Activated naive CD4-positive, alpha-beta T cell treated with anti-CD3 and anti-CD28 coated beads for 36 hours (primary cell): ENCODE data around the gene OPCML. TPM values are rescaled to one million over a fixed set of nuclear protein-coding genes. Genes with fewer than 3 reads are reported as not detected.

ENCODE experiments used
- CTCF ChIA-PET: fragments of 350-600 bp; sonication (Branson Sonifier 250); formaldehyde crosslinking; loops from one replicate; lab custom pipeline; 2021; ENCODE audit warnings: antibody characterized with exemption; lab: Charles Lee
- DNase-seq: peaks from one replicate; pipeline ENCODE4 v3.0.0-alpha.2; 2020
- H3K27ac Mint-ChIP-seq: one replicate; pipeline ENCODE4 v1.8.0; 2021; ENCODE audit warnings: mild to moderate bottlenecking, mixed read lengths
- H3K27me3 Mint-ChIP-seq: one replicate; pipeline ENCODE4 v1.8.0; 2021; ENCODE audit warnings: low read depth, mixed read lengths
- H3K36me3 Mint-ChIP-seq: one replicate; pipeline ENCODE4 v1.8.0; 2021; ENCODE audit warnings: low read depth, mixed read lengths
- H3K4me1 Mint-ChIP-seq: one replicate; pipeline ENCODE4 v1.8.0; 2021; ENCODE audit warnings: low read depth, mixed read lengths
- H3K4me3 Mint-ChIP-seq: one replicate; pipeline ENCODE4 v1.8.0; 2021; ENCODE audit warnings: mild to moderate bottlenecking, moderate library complexity, mixed read lengths
- H3K9me3 Mint-ChIP-seq: one replicate; pipeline ENCODE4 v1.8.0; 2021; ENCODE audit warnings: mixed read lengths
- intact Hi-C: fragments of 100-400 bp; cut with micrococcal nuclease; formaldehyde crosslinking; loops from one replicate; pipeline ENCODE4 v1.15.1; 2023
- total RNA-seq, 2 experiments: library from RNA; stranded (reverse); gene quantifications; one replicate each; pipeline ENCODE4 v1.2.3, GENCODE V29; 2021

Gene OPCML
- total RNA-seq, 2 experiments from 2014 or later = not detected

DNA sequence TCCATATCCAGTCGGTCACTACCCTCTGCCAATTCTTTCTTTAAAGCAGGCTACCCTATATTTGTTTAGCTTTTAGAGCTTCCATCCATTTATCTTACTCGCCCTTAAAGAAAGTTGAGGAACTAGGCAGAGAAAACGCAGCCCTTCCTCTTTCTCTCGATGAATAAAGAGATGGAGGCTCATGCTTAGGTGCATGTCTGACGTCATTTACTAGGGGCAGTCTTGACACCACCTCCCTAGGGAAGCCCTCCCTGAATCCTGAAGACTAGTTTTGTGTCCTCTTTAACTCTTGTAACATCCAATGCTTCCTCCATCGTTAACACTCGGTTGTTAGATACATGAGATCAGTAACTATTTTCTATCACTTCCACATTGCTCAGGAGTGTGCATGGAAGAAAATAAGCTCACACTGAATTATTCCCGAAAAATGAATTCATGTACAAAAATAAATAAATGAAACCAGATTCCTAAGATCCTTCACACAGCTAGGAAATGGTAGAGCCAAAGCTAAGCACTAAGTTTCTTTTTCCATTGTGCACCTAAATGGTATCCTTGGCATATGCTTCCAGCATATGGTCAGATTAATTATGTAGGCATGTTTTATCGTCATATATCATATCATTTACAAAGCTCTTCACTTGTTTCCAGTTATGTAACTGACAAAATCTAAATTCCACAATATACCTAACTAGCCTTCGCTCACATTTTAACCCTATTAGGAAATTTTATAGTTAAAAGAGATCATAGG is 291.2 kb downstream of the OPCML start:
- no peaks in the 10 kb centered on the region for H3K27me3 Mint-ChIP-seq
- CTCF ChIA-PET = no interaction called here
- H3K4me3 Mint-ChIP-seq = no peak overlapping the region
- no peaks in the 10 kb centered on the region for H3K4me1 Mint-ChIP-seq
- H3K36me3 Mint-ChIP-seq = no peaks in the 10 kb centered on the region
- no peak for DNase-seq
- H3K27ac Mint-ChIP-seq = no peak overlapping the region
- intact Hi-C loops = no loop called here
- peaks cover 3% of the 10 kb centered on the region for H3K9me3 Mint-ChIP-seq

DNA sequence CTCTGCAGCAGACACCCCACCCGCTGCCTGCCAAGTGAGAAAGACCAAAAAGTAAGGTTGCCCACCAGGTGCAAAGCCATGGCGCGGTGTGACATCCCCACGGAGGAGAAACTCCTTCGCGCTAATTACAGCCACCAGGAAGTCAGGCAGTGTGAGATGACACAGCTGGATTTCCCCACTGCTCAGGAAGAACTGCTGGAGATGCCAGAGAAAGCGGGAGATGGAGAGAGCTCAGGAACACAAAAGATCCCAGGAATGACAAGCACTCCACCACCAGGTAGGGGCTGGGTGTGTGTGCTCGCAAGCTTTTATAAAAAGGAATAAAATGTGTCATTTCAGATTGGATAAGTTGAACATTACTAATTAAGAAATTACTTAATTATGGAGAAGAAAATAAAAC is 292.7 kb downstream of the OPCML start:
- peaks cover 4% of the 10 kb centered on the region for H3K9me3 Mint-ChIP-seq
- H3K36me3 Mint-ChIP-seq = no peaks in the 10 kb centered on the region
- no peak overlapping the region for H3K27ac Mint-ChIP-seq
- intact Hi-C loops = no loop called here
- H3K4me1 Mint-ChIP-seq = no peaks in the 10 kb centered on the region
- H3K4me3 Mint-ChIP-seq = no peak overlapping the region
- CTCF ChIA-PET = no interaction called here
- no peaks in the 10 kb centered on the region for H3K27me3 Mint-ChIP-seq
- no peak for DNase-seq

DNA sequence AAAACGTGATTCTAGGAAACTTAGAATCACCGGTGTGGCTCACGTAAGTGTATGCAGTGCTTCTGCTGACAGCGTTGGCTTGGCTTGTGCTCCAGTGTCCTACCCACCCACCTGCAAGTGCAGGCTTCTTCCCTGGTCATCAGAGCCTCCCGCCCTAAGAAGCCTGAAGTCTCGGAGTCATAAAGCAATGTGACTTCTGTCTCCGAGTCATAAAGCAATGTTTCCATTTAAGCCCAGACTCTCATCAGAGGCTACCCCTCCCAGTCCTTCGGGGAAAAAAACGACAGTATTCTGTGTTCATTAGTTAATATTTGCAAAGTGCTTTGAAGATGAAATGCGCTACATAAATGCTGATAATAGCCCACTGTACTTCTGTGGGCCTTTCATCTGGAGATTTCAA is 293.8 kb downstream of the OPCML start:
- Mint-ChIP-seq H3K4me3 (no peak overlapping the region), H3K4me1 (no peaks in the 10 kb centered on the region), H3K9me3 (peaks cover 7% of the 10 kb centered on the region), H3K27me3 (no peaks in the 10 kb centered on the region), H3K36me3 (no peaks in the 10 kb centered on the region), H3K27ac (no peak overlapping the region)
- CTCF ChIA-PET = no interaction called here
- no peak for DNase-seq
- intact Hi-C loops = no loop called here

DNA sequence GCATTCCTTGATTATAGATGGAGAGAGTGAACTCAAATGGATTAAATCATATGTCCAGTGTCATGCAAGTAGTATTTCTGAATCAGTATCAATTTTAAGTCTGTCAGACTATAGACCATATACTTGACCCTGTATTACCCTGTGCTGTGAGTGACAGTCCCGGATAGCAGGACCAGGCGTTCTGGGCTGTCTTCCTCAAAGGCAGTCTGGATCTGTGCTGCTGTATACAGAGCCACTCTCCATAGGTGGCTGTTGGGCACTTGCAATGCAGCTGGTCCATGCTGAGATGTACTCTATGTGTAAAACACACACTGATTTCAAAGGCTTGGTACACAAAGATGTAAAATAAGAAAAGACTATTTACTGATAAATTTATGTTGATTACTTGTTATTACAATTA is 294.3 kb downstream of the OPCML start:
- CTCF ChIA-PET = interaction anchor here (0.6 kb wide), 1 partner anchor 22 kb away, joined by 5 read pairs; no protein-coding TSS in a partner anchor
- H3K27ac Mint-ChIP-seq = no peak overlapping the region
- intact Hi-C loops = no loop called here

DNA sequence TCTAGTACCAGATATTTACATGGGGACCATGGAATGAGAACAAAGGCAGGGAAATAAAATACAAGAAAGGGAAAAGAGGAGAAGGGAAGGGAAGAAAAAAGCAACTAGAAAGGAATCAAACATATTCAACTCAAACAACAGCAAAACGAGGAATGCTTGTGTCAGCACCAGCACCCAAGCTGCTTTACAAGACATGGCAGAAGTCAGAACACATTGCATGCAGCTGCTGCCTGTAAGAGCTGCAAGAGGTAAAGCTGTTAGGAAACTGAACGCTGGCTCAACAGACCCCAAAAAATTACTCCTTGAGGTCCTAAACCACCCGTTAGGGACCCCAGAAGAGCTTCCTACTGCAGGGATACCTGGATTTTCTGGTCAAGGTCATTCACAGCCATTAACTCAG is 296.9 kb downstream of the OPCML start:
- Mint-ChIP-seq H3K36me3 (no peaks in the 10 kb centered on the region), H3K9me3 (peaks cover 7% of the 10 kb centered on the region), H3K4me1 (no peaks in the 10 kb centered on the region), H3K27me3 (no peaks in the 10 kb centered on the region), H3K4me3 (no peak overlapping the region), H3K27ac (no peak overlapping the region)
- CTCF ChIA-PET = no interaction called here
- intact Hi-C loops = no loop called here
- no peak for DNase-seq

More for the DNA sequence above, 294.3 kb downstream of the OPCML start:
- H3K4me3 Mint-ChIP-seq = no peak overlapping the region
- H3K9me3 Mint-ChIP-seq = peaks cover 7% of the 10 kb centered on the region
- DNase-seq = no peak
- no peaks in the 10 kb centered on the region for H3K27me3 Mint-ChIP-seq
- no peaks in the 10 kb centered on the region for H3K36me3 Mint-ChIP-seq
- H3K4me1 Mint-ChIP-seq = no peaks in the 10 kb centered on the region

DNA sequence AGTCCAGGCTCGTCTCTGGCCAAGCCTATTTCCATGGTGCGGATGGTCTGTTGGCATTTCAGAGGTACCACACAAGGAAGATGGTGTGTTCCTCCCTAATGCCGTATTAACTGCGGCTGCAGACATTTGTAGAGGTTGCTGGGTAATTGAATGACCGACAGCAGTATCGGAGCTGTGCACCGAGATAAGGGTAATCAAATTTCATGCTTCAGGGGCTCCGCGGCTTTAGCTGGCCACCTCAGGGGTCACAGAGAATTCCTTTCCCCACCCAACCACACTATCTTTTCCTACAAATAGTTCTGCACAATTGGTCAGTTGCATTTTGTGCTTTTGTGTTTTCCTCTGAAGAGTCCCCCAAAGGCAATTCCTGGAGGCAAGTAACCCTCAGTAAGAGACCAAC is 297.4 kb downstream of the OPCML start:
- intact Hi-C loops = no loop called here
- no peaks in the 10 kb centered on the region for H3K36me3 Mint-ChIP-seq
- H3K9me3 Mint-ChIP-seq = peaks cover 6% of the 10 kb centered on the region

DNA sequence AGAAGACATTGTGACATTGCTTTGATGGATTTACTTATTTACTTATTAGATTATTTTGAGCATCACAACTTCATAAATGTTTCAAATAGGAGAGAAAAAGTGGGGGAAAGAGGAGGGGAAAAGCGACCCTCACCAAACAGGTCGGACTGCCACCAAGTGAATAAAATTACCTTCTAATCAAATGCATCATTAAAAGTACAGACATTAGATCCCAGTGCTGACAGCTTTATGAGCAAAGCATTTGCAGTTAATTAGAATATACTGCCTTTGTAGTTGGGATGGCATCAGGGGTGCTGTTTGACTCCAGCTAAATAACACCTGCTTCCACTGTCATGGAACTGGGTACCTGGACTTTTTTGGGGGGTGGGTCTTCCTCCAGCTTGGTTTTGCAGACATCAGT is 299.6 kb downstream of the OPCML start:
- H3K27me3 Mint-ChIP-seq = peaks cover 5% of the 10 kb centered on the region
- H3K4me3 Mint-ChIP-seq = no peak overlapping the region
- CTCF ChIA-PET = no interaction called here
- peaks cover 6% of the 10 kb centered on the region for H3K9me3 Mint-ChIP-seq
- H3K36me3 Mint-ChIP-seq = no peaks in the 10 kb centered on the region
- H3K4me1 Mint-ChIP-seq = no peaks in the 10 kb centered on the region
- intact Hi-C loops = no loop called here
- no peak for DNase-seq
- no peak overlapping the region for H3K27ac Mint-ChIP-seq

More for the DNA sequence above, 297.4 kb downstream of the OPCML start:
- Mint-ChIP-seq H3K4me1 (no peaks in the 10 kb centered on the region), H3K27ac (no peak overlapping the region), H3K27me3 (no peaks in the 10 kb centered on the region), H3K4me3 (no peak overlapping the region)
- CTCF ChIA-PET = no interaction called here
- DNase-seq = no peak

DNA sequence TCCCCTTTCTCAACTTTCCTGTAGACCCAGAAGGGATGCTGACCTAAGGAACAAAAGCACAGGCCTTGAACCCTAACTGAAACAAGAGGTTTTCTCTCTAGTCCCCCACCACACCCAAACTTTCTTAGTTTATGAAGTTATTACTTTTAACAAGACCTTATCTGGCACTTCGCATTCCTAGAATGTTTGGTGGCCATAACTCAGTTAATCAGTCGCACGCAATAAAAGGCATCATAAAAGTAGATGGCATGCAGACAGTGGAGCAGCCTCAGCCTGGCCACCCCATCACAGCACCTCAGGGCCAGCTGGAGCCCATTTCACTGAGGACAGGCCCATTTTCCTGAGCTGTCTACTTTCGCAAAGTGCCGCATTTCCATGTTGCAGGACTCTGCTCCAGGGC is 301.9 kb downstream of the OPCML start:
- H3K4me1 Mint-ChIP-seq = no peaks in the 10 kb centered on the region

DNA sequence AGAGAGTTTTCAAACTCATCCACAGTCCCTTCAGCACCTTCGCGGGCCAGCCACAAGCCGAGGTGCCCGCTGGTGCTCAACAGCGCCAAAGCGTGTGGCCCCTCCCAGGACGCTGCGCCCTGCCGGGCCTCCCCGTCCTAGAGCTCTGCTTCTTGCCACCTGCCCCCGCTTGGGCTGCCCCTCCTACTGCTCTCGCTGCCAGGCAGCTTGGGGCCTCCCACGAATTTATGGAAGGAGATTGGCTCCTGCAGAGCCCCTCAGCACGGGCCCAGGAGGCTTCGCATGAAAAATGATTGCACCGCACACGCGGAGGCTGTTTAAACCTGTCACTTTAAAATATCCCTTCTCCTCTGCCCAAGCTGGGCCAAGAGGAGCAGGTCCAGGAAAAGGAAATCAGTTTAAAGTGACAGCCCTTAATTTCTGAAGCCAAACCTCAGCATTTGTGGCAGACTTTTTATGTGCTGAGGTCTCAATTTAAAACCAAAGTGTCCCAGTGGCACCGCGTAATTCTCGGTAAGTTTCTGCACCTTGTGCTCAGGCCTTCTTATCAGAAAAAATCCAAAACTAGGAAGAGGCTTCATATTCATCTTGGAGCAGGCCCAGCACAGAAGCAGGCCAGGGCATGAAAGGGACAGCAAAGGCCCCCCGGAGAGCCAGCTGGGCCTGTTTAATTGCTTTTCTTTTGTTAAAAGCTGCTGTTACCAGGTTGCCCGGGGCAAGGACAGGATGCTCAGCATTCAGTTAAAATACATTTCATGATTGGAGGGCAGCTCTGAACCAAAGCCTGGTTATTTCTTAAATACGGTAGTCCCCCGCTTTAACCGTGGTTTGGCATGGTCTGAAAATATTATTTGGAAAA is 303.6 kb downstream of the OPCML start:
- Mint-ChIP-seq H3K27ac (no peak overlapping the region), H3K4me3 (no peak overlapping the region), H3K9me3 (peaks cover 2% of the 10 kb centered on the region), H3K4me1 (no peaks in the 10 kb centered on the region), H3K36me3 (no peaks in the 10 kb centered on the region), H3K27me3 (peaks cover 5% of the 10 kb centered on the region)
- no peak for DNase-seq
- CTCF ChIA-PET = no interaction called here
- intact Hi-C loops = no loop called here

More for the DNA sequence above, 301.9 kb downstream of the OPCML start:
- Mint-ChIP-seq H3K27me3 (peaks cover 5% of the 10 kb centered on the region), H3K9me3 (peaks cover 6% of the 10 kb centered on the region), H3K27ac (no peak overlapping the region), H3K36me3 (no peaks in the 10 kb centered on the region), H3K4me3 (no peak overlapping the region)
- no peak for DNase-seq
- intact Hi-C loops = no loop called here
- CTCF ChIA-PET = no interaction called here

DNA sequence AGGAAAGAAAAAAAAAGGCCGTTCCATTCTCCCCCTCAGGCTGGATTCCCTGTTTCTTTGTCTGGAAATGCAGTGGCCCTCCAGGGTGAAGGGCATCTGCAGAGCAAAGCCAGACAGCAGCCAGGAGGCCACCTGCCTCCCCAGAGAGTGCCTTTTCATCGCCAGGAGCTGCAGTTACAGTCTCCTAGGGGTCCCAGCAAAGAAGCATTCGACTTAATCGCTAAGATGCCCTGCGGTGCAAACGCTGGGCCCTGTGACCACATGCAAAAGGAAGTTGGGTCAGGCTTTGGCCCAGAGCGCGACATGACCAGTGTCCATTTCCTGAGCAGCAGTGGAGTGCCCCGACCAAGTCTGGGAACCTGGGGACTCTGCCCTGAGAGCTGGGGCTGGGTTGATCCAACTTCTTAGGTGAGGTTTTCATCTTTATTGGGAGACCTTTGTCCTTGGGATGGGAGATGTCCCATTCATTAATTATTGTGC is 304.6 kb downstream of the OPCML start:
- Mint-ChIP-seq H3K27ac (no peak overlapping the region), H3K4me3 (no peak overlapping the region), H3K27me3 (peaks cover 5% of the 10 kb centered on the region), H3K36me3 (no peaks in the 10 kb centered on the region), H3K9me3 (no peaks in the 10 kb centered on the region), H3K4me1 (no peaks in the 10 kb centered on the region)
- intact Hi-C loops = no loop called here
- CTCF ChIA-PET = no interaction called here
- DNase-seq = no peak

DNA sequence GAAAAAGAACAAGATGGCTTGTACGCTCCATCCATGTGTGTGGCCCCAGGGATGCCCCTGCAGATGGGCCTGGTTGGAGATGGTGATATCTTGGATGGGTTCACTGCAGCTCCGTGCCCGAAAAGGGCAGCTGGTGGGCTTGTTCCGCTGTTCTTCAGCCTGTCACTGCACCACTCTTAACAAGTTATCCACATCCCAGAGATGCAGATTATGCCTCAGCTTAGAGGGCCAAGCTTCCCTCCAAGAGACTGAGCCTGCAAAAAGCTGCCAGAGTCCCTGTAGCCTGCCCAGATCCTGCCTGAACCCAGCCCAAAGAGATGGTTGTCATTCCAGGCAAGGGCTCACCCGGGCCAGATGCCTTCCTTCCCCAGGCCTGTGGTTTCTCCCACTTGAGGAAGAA is 308.0 kb downstream of the OPCML start:
- Mint-ChIP-seq H3K36me3 (no peaks in the 10 kb centered on the region), H3K4me1 (no peaks in the 10 kb centered on the region), H3K4me3 (no peak overlapping the region), H3K27ac (no peak overlapping the region), H3K27me3 (peaks cover 3% of the 10 kb centered on the region), H3K9me3 (no peaks in the 10 kb centered on the region)
- CTCF ChIA-PET = no interaction called here
- intact Hi-C loops = no loop called here
- no peak for DNase-seq

DNA sequence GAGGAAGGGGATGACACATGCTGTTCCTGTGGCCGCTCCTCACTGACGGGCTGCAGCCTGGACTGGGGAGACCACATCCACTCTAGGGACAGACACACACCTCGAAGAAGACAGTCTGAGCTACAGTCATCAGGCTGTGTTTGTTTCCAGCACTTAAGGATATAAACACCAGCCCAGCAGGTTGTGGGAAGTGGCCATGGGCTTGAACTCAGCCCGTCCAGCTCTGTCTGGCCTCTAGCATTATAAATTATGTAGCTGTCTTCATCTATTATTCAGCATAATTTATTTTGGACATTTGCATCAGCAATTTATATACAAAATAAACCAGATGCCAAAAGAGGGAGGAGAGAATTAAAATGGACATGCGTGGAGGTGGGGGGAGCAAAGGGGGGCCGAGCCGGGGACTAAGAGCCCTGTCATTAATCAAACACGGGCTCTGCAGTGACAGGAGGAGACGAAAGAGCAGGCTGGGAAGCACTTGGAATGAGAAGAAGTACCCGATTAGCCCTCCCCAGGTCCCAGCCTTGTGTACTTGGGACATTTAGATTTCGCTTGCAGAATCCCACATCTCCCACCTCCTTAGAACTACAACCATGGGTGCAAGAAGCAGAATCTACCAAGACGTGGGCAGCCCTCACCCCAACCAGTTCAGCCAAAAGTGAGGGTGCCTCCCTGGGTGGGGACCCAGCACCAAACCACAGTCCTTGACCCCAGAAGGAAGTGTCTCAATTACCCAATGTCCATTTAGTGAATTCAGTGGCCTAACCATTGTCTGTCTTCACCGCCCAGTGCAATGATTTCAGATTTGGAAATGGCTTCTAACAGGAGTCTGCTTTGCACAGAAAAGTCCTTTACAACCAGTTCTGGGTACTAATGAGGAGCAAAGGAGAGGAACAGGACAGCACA is 309.6 kb downstream of the OPCML start:
- Mint-ChIP-seq H3K9me3 (no peaks in the 10 kb centered on the region), H3K4me1 (no peaks in the 10 kb centered on the region), H3K4me3 (no peak overlapping the region), H3K27me3 (no peaks in the 10 kb centered on the region), H3K27ac (no peak overlapping the region), H3K36me3 (no peaks in the 10 kb centered on the region)
- intact Hi-C loops = no loop called here
- DNase-seq = no peak
- CTCF ChIA-PET = no interaction called here
